AG10803 (cell line): ENCODE results near the gene ZNF366.

Source experiments
- DNase-seq: peaks from one replicate; pipeline ENCODE4 v3.0.0; 2010; ENCODE audit warnings: low read depth
- H3K4me3 ChIP-seq: 2 replicates; pipeline ENCODE4 v1.5.1; 2011; ENCODE audit warnings: mild to moderate bottlenecking, low read length, control low read depth
- CTCF ChIP-seq: conservative IDR thresholded peaks from 2 replicates; pipeline ENCODE4 v1.5.1; 2011; ENCODE audit warnings: mild to moderate bottlenecking, low read length, control low read depth, inconsistent platforms

ZNF366 gene

GRCh38 chr5:72434781-72435437 lies 72.3 kb downstream of the ZNF366 start:
- no peak overlapping the region for H3K4me3 ChIP-seq
- no peak for TF ChIP-seq CTCF
- peak; percentile 11 for DNase-seq

GRCh38 chr5:72434056-72434780 lies 73.0 kb downstream of the ZNF366 start:
- no peak for TF ChIP-seq CTCF
- no peak for DNase-seq
- H3K4me3 ChIP-seq = no peak overlapping the region

GRCh38 chr5:72433522-72433921 lies 73.7 kb downstream of the ZNF366 start:
- peak; percentile 52 for DNase-seq
- TF ChIP-seq CTCF = no peak

GRCh38 chr5:72428669-72429068 lies 78.5 kb downstream of the ZNF366 start:
- no peak for DNase-seq
- no peak for TF ChIP-seq CTCF
- no peak overlapping the region for H3K4me3 ChIP-seq

More at GRCh38 chr5:72433522-72433921, 73.7 kb downstream of the ZNF366 start:
- no peak overlapping the region for H3K4me3 ChIP-seq

- TF ChIP-seq CTCF = no peak
Measured at GRCh38 chr5:72427488-72428437, 79.4 kb downstream of the ZNF366 start.

GRCh38 chr5:72427016-72427415 lies 80.2 kb downstream of the ZNF366 start:
- DNase-seq = no peak
- no peak for TF ChIP-seq CTCF
- H3K4me3 ChIP-seq = no peak overlapping the region

More at GRCh38 chr5:72427488-72428437, 79.4 kb downstream of the ZNF366 start:
- peak; percentile 67 for DNase-seq
- H3K4me3 ChIP-seq = no peak overlapping the region
